SK-N-SH (cell line): ENCODE measurements around the gene RAB1A.

Experiments
- CTCF ChIP-seq: fragments of 200-600 bp; sonication (generic); IDR thresholded peaks from 2 replicates; pipeline ENCODE4 v1.6.1; 2017; ENCODE audit warnings: antibody characterized with exemption, mild to moderate bottlenecking, moderate library complexity
- TAF1 ChIP-seq: IDR thresholded peaks from 2 replicates; pipeline ENCODE4 v1.6.1; 2012; ENCODE audit warnings: low read depth, mild to moderate bottlenecking, low read length, moderate library complexity, borderline replicate concordance
- USF1 ChIP-seq: IDR thresholded peaks from 2 replicates; pipeline ENCODE4 v1.4.0; 2012; ENCODE audit warnings: low read depth, borderline replicate concordance

GRCh38 chr2:65098741-65099140 lies 31.2 kb downstream of the RAB1A start:
- TF ChIP-seq USF1 (no peak), CTCF (no peak), TAF1 (no peak)
